OCI-LY1 (cell line): Measurements from ENCODE around the gene GABRG3.

Source experiments
- EZH2 ChIP-seq: fragments of 200-600 bp; sonication (generic), shearing (Covaris generic); IDR thresholded peaks from 2 replicates; pipeline ENCODE4 v1.8.0; 2017; ENCODE audit warnings: borderline replicate concordance, mixed run types, mild to moderate bottlenecking, antibody characterized with exemption, low read length, moderate library complexity, mixed read lengths
- TF ChIP-seq, protein P1 (sequence below): fragments of 200-600 bp; sonication (generic), shearing (Covaris generic); IDR thresholded peaks from 2 replicates; pipeline ENCODE4 v1.5.1; 2017; ENCODE audit warnings: mild to moderate bottlenecking, antibody characterized with exemption, low read length, moderate library complexity, mixed read lengths

DNA sequence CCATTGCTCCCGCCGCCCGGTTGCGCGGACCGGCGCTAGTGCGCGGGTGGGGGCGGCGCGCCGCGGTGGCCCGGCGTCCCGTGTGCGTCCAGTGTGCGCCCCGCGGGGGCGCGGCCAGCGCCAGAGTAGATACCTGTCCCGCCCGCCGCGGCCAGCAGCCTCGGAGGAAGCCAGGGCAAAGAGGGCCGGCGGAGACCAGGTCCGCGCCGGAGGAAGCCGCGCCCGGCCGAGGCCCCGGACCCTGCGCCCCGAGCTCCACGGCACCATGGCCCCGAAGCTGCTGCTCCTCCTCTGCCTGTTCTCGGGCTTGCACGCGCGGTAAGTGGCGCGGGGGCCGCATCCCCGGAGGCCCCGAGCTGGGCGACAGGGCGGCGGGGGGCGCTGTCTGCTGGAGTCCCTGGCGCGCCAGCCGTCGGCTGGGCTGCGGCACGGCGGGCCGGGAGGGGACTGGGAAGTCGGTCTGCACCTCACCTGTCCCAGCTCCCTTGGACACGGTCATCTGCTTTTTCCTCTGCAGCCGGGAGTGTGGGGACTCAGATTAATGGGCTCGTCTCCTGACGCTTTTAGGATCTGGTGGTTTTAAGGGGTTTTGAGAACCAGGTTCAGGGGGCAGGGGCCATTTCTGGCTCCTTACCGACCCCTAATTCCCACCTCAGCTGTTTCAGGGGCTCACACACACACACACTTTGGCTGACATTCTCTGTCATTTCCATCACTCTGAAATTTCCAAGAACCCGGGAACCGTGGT lies 464 bp downstream of the GABRG3 start:
- TF ChIP-seq, protein P1, sequence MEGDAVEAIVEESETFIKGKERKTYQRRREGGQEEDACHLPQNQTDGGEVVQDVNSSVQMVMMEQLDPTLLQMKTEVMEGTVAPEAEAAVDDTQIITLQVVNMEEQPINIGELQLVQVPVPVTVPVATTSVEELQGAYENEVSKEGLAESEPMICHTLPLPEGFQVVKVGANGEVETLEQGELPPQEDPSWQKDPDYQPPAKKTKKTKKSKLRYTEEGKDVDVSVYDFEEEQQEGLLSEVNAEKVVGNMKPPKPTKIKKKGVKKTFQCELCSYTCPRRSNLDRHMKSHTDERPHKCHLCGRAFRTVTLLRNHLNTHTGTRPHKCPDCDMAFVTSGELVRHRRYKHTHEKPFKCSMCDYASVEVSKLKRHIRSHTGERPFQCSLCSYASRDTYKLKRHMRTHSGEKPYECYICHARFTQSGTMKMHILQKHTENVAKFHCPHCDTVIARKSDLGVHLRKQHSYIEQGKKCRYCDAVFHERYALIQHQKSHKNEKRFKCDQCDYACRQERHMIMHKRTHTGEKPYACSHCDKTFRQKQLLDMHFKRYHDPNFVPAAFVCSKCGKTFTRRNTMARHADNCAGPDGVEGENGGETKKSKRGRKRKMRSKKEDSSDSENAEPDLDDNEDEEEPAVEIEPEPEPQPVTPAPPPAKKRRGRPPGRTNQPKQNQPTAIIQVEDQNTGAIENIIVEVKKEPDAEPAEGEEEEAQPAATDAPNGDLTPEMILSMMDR = no peak
- no peak for TF ChIP-seq EZH2
